Mammary microvascular endothelial cell (primary cell): ENCODE measurements around the gene ZNF141. TPM values are rescaled to one million over a fixed set of nuclear protein-coding genes. Genes with fewer than 3 reads are reported as not detected.

Experiments used
- total RNA-seq: library from RNA; depleted of rRNA; stranded (reverse); fragments of >200 nt; gene quantifications from 2 replicates; pipeline ENCODE4 v1.2.3, GENCODE V29; 2015

The ZNF141 gene
- 2.5 and 2.7 TPM in 2 replicates for total RNA-seq

GRCh38 chr4:337143-337931, at the start of gene ZNF141:
Gene ZNF141, plus strand, starts transcription at chr4:337814. Its CDS starts 170 bp downstream, at chr4:337984.

GRCh38 chr4:304969-305680, 32.5 kb upstream of the ZNF141 start, which contains the start of gene ZNF732:
Gene ZNF732, minus strand, starts transcription at chr4:305474. Its CDS starts 164 bp downstream, at chr4:305310.

Other genes starting within 250 kb of the ZNF141 start
- 5.2 and 7.9 TPM in 2 replicates for gene ZNF718, start 213.3 kb upstream of the ZNF141 start, total RNA-seq
- 1.6 and 2.0 TPM in 2 replicates for gene ZNF732, start 32.3 kb upstream of the ZNF141 start, total RNA-seq
- 9.9 and 13.9 TPM in 2 replicates for gene ZNF721, start 161.3 kb downstream of the ZNF141 start, total RNA-seq
- gene PIGG, start 161.4 kb downstream of the ZNF141 start, total RNA-seq: 30.7 and 30.8 TPM in 2 replicates
- not detected in 2 replicates for gene TMEM271, start 238.5 kb downstream of the ZNF141 start, total RNA-seq